ENCODE results near the gene EIF3A. TPM values are rescaled to one million over a fixed set of nuclear protein-coding genes. Genes with fewer than 3 reads are reported as not detected.

The EIF3A gene
- total and polyA plus RNA-seq, 9 of the 15 experiments (the other 6 are each of a cell fraction or from before 2014, with no cell fraction given): 19.6 to 163 (median 102) TPM

DNA sequence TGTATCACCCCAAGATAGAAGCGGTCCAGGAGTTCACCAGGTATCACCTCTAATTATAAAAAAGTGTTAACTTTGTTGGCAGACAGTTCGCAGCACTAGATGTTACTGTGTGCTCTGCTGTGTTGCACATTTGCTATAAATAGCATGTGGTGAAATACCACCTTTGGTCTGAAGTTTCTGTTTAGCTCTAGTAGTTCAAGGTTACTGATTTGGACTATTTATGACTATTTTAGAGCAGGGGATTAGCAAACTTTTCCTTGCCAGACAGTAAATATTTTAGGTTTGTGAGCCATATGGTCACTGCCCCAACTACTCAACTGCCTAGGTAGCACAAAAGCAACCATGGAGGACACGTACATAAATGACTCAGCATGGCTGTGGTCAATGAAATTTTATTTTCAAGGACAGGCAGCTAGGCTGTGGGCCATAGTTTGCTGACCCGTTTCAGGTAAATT, 39.8 kb upstream of the EIF3A start (continued):
- TF ChIP-seq, protein P1, sequence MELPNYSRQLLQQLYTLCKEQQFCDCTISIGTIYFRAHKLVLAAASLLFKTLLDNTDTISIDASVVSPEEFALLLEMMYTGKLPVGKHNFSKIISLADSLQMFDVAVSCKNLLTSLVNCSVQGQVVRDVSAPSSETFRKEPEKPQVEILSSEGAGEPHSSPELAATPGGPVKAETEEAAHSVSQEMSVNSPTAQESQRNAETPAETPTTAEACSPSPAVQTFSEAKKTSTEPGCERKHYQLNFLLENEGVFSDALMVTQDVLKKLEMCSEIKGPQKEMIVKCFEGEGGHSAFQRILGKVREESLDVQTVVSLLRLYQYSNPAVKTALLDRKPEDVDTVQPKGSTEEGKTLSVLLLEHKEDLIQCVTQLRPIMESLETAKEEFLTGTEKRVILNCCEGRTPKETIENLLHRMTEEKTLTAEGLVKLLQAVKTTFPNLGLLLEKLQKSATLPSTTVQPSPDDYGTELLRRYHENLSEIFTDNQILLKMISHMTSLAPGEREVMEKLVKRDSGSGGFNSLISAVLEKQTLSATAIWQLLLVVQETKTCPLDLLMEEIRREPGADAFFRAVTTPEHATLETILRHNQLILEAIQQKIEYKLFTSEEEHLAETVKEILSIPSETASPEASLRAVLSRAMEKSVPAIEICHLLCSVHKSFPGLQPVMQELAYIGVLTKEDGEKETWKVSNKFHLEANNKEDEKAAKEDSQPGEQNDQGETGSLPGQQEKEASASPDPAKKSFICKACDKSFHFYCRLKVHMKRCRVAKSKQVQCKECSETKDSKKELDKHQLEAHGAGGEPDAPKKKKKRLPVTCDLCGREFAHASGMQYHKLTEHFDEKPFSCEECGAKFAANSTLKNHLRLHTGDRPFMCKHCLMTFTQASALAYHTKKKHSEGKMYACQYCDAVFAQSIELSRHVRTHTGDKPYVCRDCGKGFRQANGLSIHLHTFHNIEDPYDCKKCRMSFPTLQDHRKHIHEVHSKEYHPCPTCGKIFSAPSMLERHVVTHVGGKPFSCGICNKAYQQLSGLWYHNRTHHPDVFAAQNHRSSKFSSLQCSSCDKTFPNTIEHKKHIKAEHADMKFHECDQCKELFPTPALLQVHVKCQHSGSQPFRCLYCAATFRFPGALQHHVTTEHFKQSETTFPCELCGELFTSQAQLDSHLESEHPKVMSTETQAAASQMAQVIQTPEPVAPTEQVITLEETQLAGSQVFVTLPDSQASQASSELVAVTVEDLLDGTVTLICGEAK (IDR thresholded peaks at IDR 0.05): peak; percentile 88
- TF ChIP-seq, protein P1 (CRISPR knock-in tag; IDR thresholded peaks at IDR 0.05): peak; percentile 79
- TF ChIP-seq, protein P2, sequence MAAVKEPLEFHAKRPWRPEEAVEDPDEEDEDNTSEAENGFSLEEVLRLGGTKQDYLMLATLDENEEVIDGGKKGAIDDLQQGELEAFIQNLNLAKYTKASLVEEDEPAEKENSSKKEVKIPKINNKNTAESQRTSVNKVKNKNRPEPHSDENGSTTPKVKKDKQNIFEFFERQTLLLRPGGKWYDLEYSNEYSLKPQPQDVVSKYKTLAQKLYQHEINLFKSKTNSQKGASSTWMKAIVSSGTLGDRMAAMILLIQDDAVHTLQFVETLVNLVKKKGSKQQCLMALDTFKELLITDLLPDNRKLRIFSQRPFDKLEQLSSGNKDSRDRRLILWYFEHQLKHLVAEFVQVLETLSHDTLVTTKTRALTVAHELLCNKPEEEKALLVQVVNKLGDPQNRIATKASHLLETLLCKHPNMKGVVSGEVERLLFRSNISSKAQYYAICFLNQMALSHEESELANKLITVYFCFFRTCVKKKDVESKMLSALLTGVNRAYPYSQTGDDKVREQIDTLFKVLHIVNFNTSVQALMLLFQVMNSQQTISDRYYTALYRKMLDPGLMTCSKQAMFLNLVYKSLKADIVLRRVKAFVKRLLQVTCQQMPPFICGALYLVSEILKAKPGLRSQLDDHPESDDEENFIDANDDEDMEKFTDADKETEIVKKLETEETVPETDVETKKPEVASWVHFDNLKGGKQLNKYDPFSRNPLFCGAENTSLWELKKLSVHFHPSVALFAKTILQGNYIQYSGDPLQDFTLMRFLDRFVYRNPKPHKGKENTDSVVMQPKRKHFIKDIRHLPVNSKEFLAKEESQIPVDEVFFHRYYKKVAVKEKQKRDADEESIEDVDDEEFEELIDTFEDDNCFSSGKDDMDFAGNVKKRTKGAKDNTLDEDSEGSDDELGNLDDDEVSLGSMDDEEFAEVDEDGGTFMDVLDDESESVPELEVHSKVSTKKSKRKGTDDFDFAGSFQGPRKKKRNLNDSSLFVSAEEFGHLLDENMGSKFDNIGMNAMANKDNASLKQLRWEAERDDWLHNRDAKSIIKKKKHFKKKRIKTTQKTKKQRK (IDR thresholded peaks at IDR 0.05; ENCODE audit: borderline replicate concordance, low read depth, low read length): no peak
- TF ChIP-seq ZNF263 (CRISPR knock-in tag; IDR thresholded peaks at IDR 0.05; ENCODE audit: borderline replicate concordance) (no peak), MAFK (IDR thresholded peaks at IDR 0.05; ENCODE audit: low read length) (peak; percentile 45; the same call in 1 of the 2 replicates), HDAC1 (IDR thresholded peaks at IDR 0.05) (no peak), MAFF (IDR thresholded peaks at IDR 0.05; ENCODE audit: low read length) (peak; percentile 27; the same call in 1 of the 2 replicates), NR4A1 (CRISPR knock-in tag; IDR thresholded peaks at IDR 0.05) (no peak), NR4A1 (tag; IDR thresholded peaks at IDR 0.05) (no peak), PML (IDR thresholded peaks at IDR 0.05; ENCODE audit: low read length) (no peak), EP400 (IDR thresholded peaks at IDR 0.05) (no peak; the same call in 1 of the 2 replicates), ZNF76 (CRISPR knock-in tag; IDR thresholded peaks at IDR 0.05; ENCODE audit: borderline replicate concordance) (no peak), MTA2 (IDR thresholded peaks at IDR 0.05; ENCODE audit: low read depth) (no peak), OTX1 (CRISPR knock-in tag; IDR thresholded peaks at IDR 0.05) (no peak), ZNF316 (IDR thresholded peaks at IDR 0.05) (peak; percentile 75), GTF2E2 (tag; IDR thresholded peaks at IDR 0.05) (no peak)
- TF ChIP-seq, protein P3, sequence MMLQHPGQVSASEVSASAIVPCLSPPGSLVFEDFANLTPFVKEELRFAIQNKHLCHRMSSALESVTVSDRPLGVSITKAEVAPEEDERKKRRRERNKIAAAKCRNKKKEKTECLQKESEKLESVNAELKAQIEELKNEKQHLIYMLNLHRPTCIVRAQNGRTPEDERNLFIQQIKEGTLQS (IDR thresholded peaks at IDR 0.05): 0 out of 2 replicates have a peak, but pooled peaks have one; percentile 14
- TF ChIP-seq, protein P3 (CRISPR knock-in tag; conservative IDR thresholded peaks at IDR 0.05): no peak

All from K562 (cell line).